ENCODE data around the gene HTATSF1.

The HTATSF1 gene

GRCh38 chrX:136542281-136542680 is 44.9 kb downstream of the HTATSF1 start:
- no peak overlapping the region for H3K4me3 ChIP-seq (ENCODE audit: low read length)
- DNase-seq (ENCODE audit: low read depth) = no peak
- no peak for TF ChIP-seq CTCF (conservative IDR thresholded peaks at IDR 0.05; ENCODE audit: low read depth, low read length)

GRCh38 chrX:136546371-136546781 is 49.0 kb downstream of the HTATSF1 start:
- no peak for DNase-seq (ENCODE audit: low read depth)
- no peak overlapping the region for H3K4me3 ChIP-seq (ENCODE audit: low read length)
- TF ChIP-seq CTCF (conservative IDR thresholded peaks at IDR 0.05; ENCODE audit: low read depth, low read length) = no peak

GRCh38 chrX:136549226-136549625 is 51.8 kb downstream of the HTATSF1 start:
- no peak for DNase-seq (ENCODE audit: low read depth)
- no peak for TF ChIP-seq CTCF (conservative IDR thresholded peaks at IDR 0.05; ENCODE audit: low read depth, low read length)
- no peak overlapping the region for H3K4me3 ChIP-seq (ENCODE audit: low read length)

GRCh38 chrX:136551410-136551809 is 54.0 kb downstream of the HTATSF1 start:
- no peak for DNase-seq (ENCODE audit: low read depth)
- no peak overlapping the region for H3K4me3 ChIP-seq (ENCODE audit: low read length)
- no peak for TF ChIP-seq CTCF (conservative IDR thresholded peaks at IDR 0.05; ENCODE audit: low read depth, low read length)

GRCh38 chrX:136555694-136556093 is 58.3 kb downstream of the HTATSF1 start:
- TF ChIP-seq CTCF (conservative IDR thresholded peaks at IDR 0.05; ENCODE audit: low read depth, low read length) = no peak
- no peak for DNase-seq (ENCODE audit: low read depth)
- H3K4me3 ChIP-seq (ENCODE audit: low read length) = no peak overlapping the region
